ENCODE data around the gene SEMA7A. TPM values are rescaled to one million over a fixed set of nuclear protein-coding genes. Genes with fewer than 3 reads are reported as not detected.

The SEMA7A gene
- total and polyA plus RNA-seq, 9 of the 15 experiments (the other 6 are each of a cell fraction or from before 2014, with no cell fraction given), result 0.04 to 8.2 (median 5.4) TPM; not detected in 1

GRCh38 chr15:74438721-74439316, 5.1 kb upstream of the SEMA7A start (continued):
- TF ChIP-seq RB1 (IDR thresholded peaks at IDR 0.05; ENCODE audit: low read depth), result peak; percentile 62; the same call in 1 of the 2 replicates
- peak; percentile 99 for TF ChIP-seq DEAF1 (CRISPR knock-in tag; IDR thresholded peaks at IDR 0.05)
- TF ChIP-seq JUND (IDR thresholded peaks at IDR 0.05; ENCODE audit: borderline replicate concordance, low read depth, low read length), result peak; percentile 62; the same call in 1 of the 2 replicates
- TF ChIP-seq JUND (tag; IDR thresholded peaks at IDR 0.05; ENCODE audit: borderline replicate concordance, low read depth, low read length), result peak; percentile 69; the same call in 2 of the 3 replicates
- TF ChIP-seq YY1 (IDR thresholded peaks at IDR 0.05; ENCODE audit: borderline replicate concordance in 1 of 3, control insufficient read depth in 1 of 3, extremely low read depth in 1 of 3, insufficient read depth in 3 of 3, insufficient read length in 1 of 3, insufficient replicate concordance in 2 of 3, low read depth in 1 of 3, low read length in 2 of 3), result peak in 1 of 3 experiments; percentile 36
- TF ChIP-seq STAG1 (CRISPR knock-in tag; IDR thresholded peaks at IDR 0.05; ENCODE audit: borderline replicate concordance), result peak; percentile 91
- TF ChIP-seq SP1 (CRISPR knock-in tag; IDR thresholded peaks at IDR 0.05), result peak; percentile 56; the same call in 1 of the 2 replicates
- TF ChIP-seq MAZ (CRISPR knock-in tag; conservative IDR thresholded peaks at IDR 0.05 in 1 of 2, IDR thresholded peaks at IDR 0.05 in 1 of 2), result peak in 1 of 2 experiments; percentile 60; a peak in 1 of 4 replicates
- TF ChIP-seq, protein P1, sequence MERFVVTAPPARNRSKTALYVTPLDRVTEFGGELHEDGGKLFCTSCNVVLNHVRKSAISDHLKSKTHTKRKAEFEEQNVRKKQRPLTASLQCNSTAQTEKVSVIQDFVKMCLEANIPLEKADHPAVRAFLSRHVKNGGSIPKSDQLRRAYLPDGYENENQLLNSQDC (CRISPR knock-in tag; IDR thresholded peaks at IDR 0.05), result no peak
- TF ChIP-seq XRCC5 (IDR thresholded peaks at IDR 0.05; ENCODE audit: low read depth, low read length), result 0 out of 2 replicates have a peak, but pooled peaks have one; percentile 66
- peak in 1 of 2 experiments; percentile 11 for TF ChIP-seq AFF1 (IDR thresholded peaks at IDR 0.05; ENCODE audit: low read depth in 1 of 2, partially characterized antibody in 2 of 2)
- peak; percentile 79 for TF ChIP-seq MYC (IDR thresholded peaks at IDR 0.05; ENCODE audit: low read depth, low read length)
- no peak for TF ChIP-seq MYC (CRISPR knock-in tag; IDR thresholded peaks at IDR 0.05; ENCODE audit: borderline replicate concordance, low read depth)
- 0 out of 2 replicates have a peak, but pooled peaks have one; percentile 24 for TF ChIP-seq TCF3 (CRISPR knock-in tag; IDR thresholded peaks at IDR 0.05)
- TF ChIP-seq PHB2 (IDR thresholded peaks at IDR 0.05; ENCODE audit: low read depth), result no peak
- peak; percentile 90 for TF ChIP-seq CC2D1A (IDR thresholded peaks at IDR 0.05)
- TF ChIP-seq ESRRB (CRISPR knock-in tag; IDR thresholded peaks at IDR 0.05; ENCODE audit: borderline replicate concordance), result no peak
- no peak for TF ChIP-seq RBM25 (IDR thresholded peaks at IDR 0.05; ENCODE audit: low read depth, low read length, severe bottlenecking)
- no peak for TF ChIP-seq SMARCA5 (IDR thresholded peaks at IDR 0.05)
- no peak for TF ChIP-seq FOXO4 (CRISPR knock-in tag; IDR thresholded peaks at IDR 0.05)

Measured in K562 (cell line).